Measurements from ENCODE around the gene KIAA0513. TPM values are rescaled to one million over a fixed set of nuclear protein-coding genes. Genes with fewer than 3 reads are reported as not detected.

The KIAA0513 gene
- total RNA-seq, 1 donor from 2014 or later = 10.3 TPM

DNA sequence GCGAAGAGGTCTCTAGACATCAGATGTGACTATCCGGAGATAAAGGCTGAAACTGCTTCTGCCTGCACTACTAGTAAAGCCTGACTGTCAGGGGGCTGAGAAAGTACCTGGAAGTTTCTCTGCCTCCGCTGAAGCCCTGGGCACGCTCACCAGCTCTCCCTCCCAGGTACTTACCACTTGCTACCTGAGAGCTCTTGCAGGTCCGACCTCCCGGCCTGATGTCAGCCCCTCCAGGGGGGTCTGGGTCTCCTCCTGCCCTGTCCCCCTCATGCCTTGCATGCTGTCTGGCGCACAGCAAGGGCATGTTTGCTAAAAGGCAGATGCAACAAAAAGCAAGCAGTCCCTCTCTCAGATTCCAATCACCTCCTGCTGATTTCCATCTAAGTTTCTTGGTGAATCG is 33.7 kb upstream of the KIAA0513 start:
- no peak overlapping the region for H3K4me3 Mint-ChIP-seq
- no peak for DNase-seq (ENCODE audit: low read depth, low spot score)
- no peaks in the 10 kb centered on the region for H3K27me3 Mint-ChIP-seq (ENCODE audit: low read depth)
- peaks cover 11% of the 10 kb centered on the region for H3K36me3 Mint-ChIP-seq (ENCODE audit: low read depth)
- H3K27ac Mint-ChIP-seq (ENCODE audit: unreplicated experiment) = no peak overlapping the region
- H3K4me1 Mint-ChIP-seq = no peaks in the 10 kb centered on the region
- TF ChIP-seq CTCF (conservative IDR thresholded peaks at IDR 0.05) = no peak
- no peaks in the 10 kb centered on the region for H3K9me3 Mint-ChIP-seq

GRCh38 chr16:84995663-84996062 is 31.9 kb upstream of the KIAA0513 start:
- no peaks in the 10 kb centered on the region for H3K27me3 Mint-ChIP-seq (ENCODE audit: low read depth)

GRCh38 chr16:84996365-84996764 is 31.2 kb upstream of the KIAA0513 start:
- Mint-ChIP-seq H3K4me3 (no peak overlapping the region), H3K4me1 (peaks cover 5% of the 10 kb centered on the region), H3K27me3 (ENCODE audit: low read depth) (no peaks in the 10 kb centered on the region), H3K9me3 (no peaks in the 10 kb centered on the region), H3K36me3 (ENCODE audit: low read depth) (peaks cover 2% of the 10 kb centered on the region), H3K27ac (ENCODE audit: unreplicated experiment) (no peak overlapping the region)
- TF ChIP-seq CTCF (conservative IDR thresholded peaks at IDR 0.05) = no peak
- no peak for DNase-seq (ENCODE audit: low read depth, low spot score)

More at GRCh38 chr16:84995663-84996062, 31.9 kb upstream of the KIAA0513 start:
- Mint-ChIP-seq H3K4me3 (no peak overlapping the region), H3K27ac (ENCODE audit: unreplicated experiment) (no peak overlapping the region), H3K4me1 (peaks cover 3% of the 10 kb centered on the region), H3K36me3 (ENCODE audit: low read depth) (peaks cover 2% of the 10 kb centered on the region), H3K9me3 (no peaks in the 10 kb centered on the region)
- no peak for DNase-seq (ENCODE audit: low read depth, low spot score)
- TF ChIP-seq CTCF (conservative IDR thresholded peaks at IDR 0.05) = no peak

DNA sequence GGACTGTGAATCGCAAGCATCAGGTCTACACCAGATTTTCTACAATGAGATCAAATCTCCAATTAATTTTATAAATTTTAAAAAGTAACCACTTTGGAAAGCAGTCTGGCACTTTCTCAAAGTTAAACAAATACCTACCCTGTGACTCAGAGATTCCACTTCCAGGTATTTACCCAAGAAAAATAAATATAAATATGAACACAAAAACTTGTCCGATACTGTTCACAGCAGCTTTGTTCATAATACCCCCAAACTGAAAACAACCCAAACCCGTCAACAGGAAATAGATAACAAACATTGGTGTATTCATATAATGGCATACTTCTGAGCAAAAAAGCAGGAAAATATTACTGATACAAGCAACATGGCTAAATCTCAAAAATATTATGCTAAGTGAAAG is 28.4 kb upstream of the KIAA0513 start:
- DNase-seq (ENCODE audit: low read depth, low spot score) = no peak
- peaks cover 2% of the 10 kb centered on the region for H3K36me3 Mint-ChIP-seq (ENCODE audit: low read depth)
- no peak overlapping the region for H3K27ac Mint-ChIP-seq (ENCODE audit: unreplicated experiment)
- H3K9me3 Mint-ChIP-seq = no peaks in the 10 kb centered on the region
- TF ChIP-seq CTCF (conservative IDR thresholded peaks at IDR 0.05) = no peak
- no peak overlapping the region for H3K4me3 Mint-ChIP-seq
- H3K4me1 Mint-ChIP-seq = peaks cover 26% of the 10 kb centered on the region
- H3K27me3 Mint-ChIP-seq (ENCODE audit: low read depth) = no peaks in the 10 kb centered on the region

DNA sequence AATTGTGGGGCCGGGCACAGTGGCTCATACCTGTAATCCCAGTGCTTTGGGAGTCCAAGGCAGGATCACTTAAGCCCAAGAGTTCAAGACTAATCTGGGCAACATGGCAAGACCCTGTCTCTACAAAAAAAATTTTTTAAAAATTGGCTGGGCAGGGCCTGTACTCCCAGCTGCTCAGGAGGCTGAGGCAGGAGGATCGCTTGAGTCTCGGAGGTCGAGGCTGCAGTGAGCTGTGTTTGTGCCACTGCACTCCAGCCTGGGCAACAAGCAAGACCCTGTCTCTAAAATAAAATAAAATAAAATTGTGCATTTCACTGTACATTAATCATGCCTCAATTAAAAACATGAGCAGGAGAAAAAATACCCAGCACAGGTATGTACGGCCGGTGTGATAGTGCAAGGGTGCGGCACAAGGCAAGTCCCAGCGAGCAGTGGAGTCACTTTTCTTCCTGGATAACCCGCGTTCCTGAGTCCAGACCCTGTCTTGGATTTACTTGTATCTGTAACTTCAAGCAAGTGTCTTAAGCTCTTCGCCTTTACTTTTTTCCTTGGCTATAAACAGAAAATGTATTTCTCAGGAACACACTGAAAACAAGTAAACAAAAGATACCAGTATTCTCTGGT is 27.6 kb upstream of the KIAA0513 start:
- Mint-ChIP-seq H3K4me1 (peaks cover 34% of the 10 kb centered on the region), H3K36me3 (ENCODE audit: low read depth) (no peaks in the 10 kb centered on the region), H3K9me3 (no peaks in the 10 kb centered on the region), H3K27ac (ENCODE audit: unreplicated experiment) (no peak overlapping the region), H3K27me3 (ENCODE audit: low read depth) (no peaks in the 10 kb centered on the region), H3K4me3 (no peak overlapping the region)
- no peak for TF ChIP-seq CTCF (conservative IDR thresholded peaks at IDR 0.05)
- DNase-seq (ENCODE audit: low read depth, low spot score) = no peak

Data from neural crest cell (in vitro differentiated cells).